Upper lobe of left lung (tissue), 6 donors: ENCODE measurements around the gene SH3GL1. TPM values are rescaled to one million over a fixed set of nuclear protein-coding genes. Genes with fewer than 3 reads are reported as not detected.

Experiments used
- ATAC-seq, 2 donors: fragments of 200-7000 bp; cut with Tn5 transposase; one replicate each; pipeline ENCODE4 v1.9.1; 2022; ENCODE audit warnings: mild to moderate bottlenecking in 2 of 2, moderate library complexity in 2 of 2; ENCODE audit not compliant: low FRiP score in 2 of 2
- DNase-seq, 2 donors: peaks; one replicate each; pipeline ENCODE4 v3.0.0-alpha.2; 2019 to 2020
- H3K27ac ChIP-seq, 4 donors: fragments of 200-600 bp; sonication (generic); one replicate each; pipeline ENCODE4 v1.5.1; 2016 to 2019
- H3K27me3 ChIP-seq, 4 donors: fragments of 200-600 bp; sonication (generic); one replicate each; pipeline ENCODE4 v1.5.1; 2017 to 2019
- H3K36me3 ChIP-seq, 4 donors: fragments of 200-600 bp; sonication (generic); one replicate each; pipeline ENCODE4 v1.5.1; 2016 to 2019
- H3K4me1 ChIP-seq, 4 donors: fragments of 200-600 bp; sonication (generic); one replicate each; pipeline ENCODE4 v1.5.1; 2018 to 2019
- H3K4me3 ChIP-seq, 4 donors: fragments of 200-600 bp; sonication (generic); one replicate each; pipeline ENCODE4 v1.5.1; 2017 to 2019; ENCODE audit warnings: mild to moderate bottlenecking in 2 of 4, moderate library complexity in 1 of 4
- H3K9me3 ChIP-seq, 4 donors: fragments of 200-600 bp; sonication (generic); one replicate each; pipeline ENCODE4 v1.5.1; 2018 to 2019
- CTCF ChIP-seq, 6 experiments: fragments of 450-650 bp in 4 of 6; fragments of 200-600 bp in 2 of 6; sonication (generic) in 2 of 6; IDR thresholded peaks; one replicate each; pipeline ENCODE4 v1.5.1; 2016 to 2019; ENCODE audit warnings: antibody characterized with exemption in 6 of 6
- EP300 ChIP-seq, 4 donors: sonication (generic); formaldehyde crosslinking; IDR thresholded peaks; one replicate each; pipeline ENCODE4 v1.5.1; 2017; ENCODE audit warnings: antibody characterized with exemption in 4 of 4, control low read depth in 2 of 4
- POLR2A ChIP-seq, 4 donors: fragments of 450-650 bp; IDR thresholded peaks; one replicate each; pipeline ENCODE4 v1.5.1; 2016 to 2017; ENCODE audit warnings: antibody characterized with exemption in 4 of 4, mild to moderate bottlenecking in 2 of 4
- POLR2AphosphoS5 ChIP-seq, 2 donors: sonication (generic); formaldehyde crosslinking; IDR thresholded peaks; one replicate each; pipeline ENCODE4 v1.5.1; 2017; ENCODE audit warnings: antibody characterized with exemption in 2 of 2
- WGBS, 2 donors: methylation state at CpG; one replicate each; pipeline ENCODE4 v1.1.5; 2017 to 2018; 5-methylcytosine and 5-hydroxymethylcytosine counted together
- total RNA-seq, 6 donors: library from RNA; depleted of rRNA in 4 of 6; stranded (reverse); fragments of >200 nt in 4 of 6; gene quantifications; one replicate each; pipeline versions ENCODE4 v1.1.0 to v1.2.1, GENCODE V29; 2016 to 2021
- donor health status: DM: no; HTN: no; CAD: no; lungs with moderate emphysema.
- donor health status: DM: no; HTN: yes; CAD: no; lungs with severe emphysema.

The SH3GL1 gene
- total RNA-seq, 6 donors from 2014 or later = 27.4 to 60.1 (median 53.8) TPM

GRCh38 chr19:4409123-4409933, 9.0 kb upstream of the SH3GL1 start:
- Histone ChIP-seq H3K9me3 (no peaks in the 10 kb centered on the region), H3K4me1 (no peaks in the 10 kb centered on the region), H3K4me3 (no peak overlapping the region), H3K27ac (no peak overlapping the region), H3K27me3 (no peaks in the 10 kb centered on the region), H3K36me3 (peaks cover 0 to 16% (median 3%) of the 10 kb centered on the region in 4 donors)
- TF ChIP-seq CTCF (IDR thresholded peaks at IDR 0.05) (no peak), EP300 (IDR thresholded peaks at IDR 0.05) (no peak), POLR2A (IDR thresholded peaks at IDR 0.05) (no peak), POLR2AphosphoS5 (IDR thresholded peaks at IDR 0.05) (no peak)
- DNase-seq = no peak
- 93 to 94% methylated on average over 20 to 23 of the region's 23 CpGs for WGBS, 2 donors
- no peak for ATAC-seq

DNA sequence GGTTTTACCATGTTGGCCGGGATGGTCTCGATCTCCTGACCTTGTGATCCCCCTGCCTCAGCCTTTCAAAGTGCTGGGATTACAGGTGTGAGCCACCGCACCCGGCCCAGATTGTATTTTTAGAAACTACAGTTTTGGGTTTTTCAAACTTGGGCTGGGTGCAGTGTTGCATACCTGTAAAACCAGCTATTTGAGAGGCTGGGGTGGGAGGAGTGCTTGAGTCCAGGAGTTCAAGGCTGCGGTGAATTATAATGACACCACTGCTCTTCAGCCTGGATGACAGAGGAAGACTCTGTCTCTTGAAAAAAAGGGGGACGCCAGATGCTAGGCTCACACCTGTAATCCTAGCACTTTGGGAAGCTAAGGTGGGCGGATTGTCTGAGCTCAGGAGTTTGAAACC, 6.3 kb upstream of the SH3GL1 start:
- no peak for TF ChIP-seq CTCF (IDR thresholded peaks at IDR 0.05)
- TF ChIP-seq EP300 (IDR thresholded peaks at IDR 0.05) = no peak
- TF ChIP-seq POLR2A (IDR thresholded peaks at IDR 0.05) = no peak
- TF ChIP-seq POLR2AphosphoS5 (IDR thresholded peaks at IDR 0.05) = no peak
- 95 to 97% methylated on average over 7 of the region's 7 CpGs for WGBS, 2 donors
- Histone ChIP-seq H3K27ac (no peak overlapping the region), H3K9me3 (no peaks in the 10 kb centered on the region), H3K4me3 (no peak overlapping the region), H3K4me1 (peaks cover 11 to 16% (median 13%) of the 10 kb centered on the region in 4 donors), H3K27me3 (no peaks in the 10 kb centered on the region), H3K36me3 (peaks cover 0 to 11% (median 0%) of the 10 kb centered on the region in 4 donors)
- no peak for ATAC-seq
- DNase-seq = no peak

GRCh38 chr19:4405977-4406376, 5.6 kb upstream of the SH3GL1 start:
- no peak for TF ChIP-seq EP300 (IDR thresholded peaks at IDR 0.05)
- TF ChIP-seq POLR2A (IDR thresholded peaks at IDR 0.05) = no peak
- no peak for TF ChIP-seq CTCF (IDR thresholded peaks at IDR 0.05)
- no peak for TF ChIP-seq POLR2AphosphoS5 (IDR thresholded peaks at IDR 0.05)
- no peak for ATAC-seq

DNA sequence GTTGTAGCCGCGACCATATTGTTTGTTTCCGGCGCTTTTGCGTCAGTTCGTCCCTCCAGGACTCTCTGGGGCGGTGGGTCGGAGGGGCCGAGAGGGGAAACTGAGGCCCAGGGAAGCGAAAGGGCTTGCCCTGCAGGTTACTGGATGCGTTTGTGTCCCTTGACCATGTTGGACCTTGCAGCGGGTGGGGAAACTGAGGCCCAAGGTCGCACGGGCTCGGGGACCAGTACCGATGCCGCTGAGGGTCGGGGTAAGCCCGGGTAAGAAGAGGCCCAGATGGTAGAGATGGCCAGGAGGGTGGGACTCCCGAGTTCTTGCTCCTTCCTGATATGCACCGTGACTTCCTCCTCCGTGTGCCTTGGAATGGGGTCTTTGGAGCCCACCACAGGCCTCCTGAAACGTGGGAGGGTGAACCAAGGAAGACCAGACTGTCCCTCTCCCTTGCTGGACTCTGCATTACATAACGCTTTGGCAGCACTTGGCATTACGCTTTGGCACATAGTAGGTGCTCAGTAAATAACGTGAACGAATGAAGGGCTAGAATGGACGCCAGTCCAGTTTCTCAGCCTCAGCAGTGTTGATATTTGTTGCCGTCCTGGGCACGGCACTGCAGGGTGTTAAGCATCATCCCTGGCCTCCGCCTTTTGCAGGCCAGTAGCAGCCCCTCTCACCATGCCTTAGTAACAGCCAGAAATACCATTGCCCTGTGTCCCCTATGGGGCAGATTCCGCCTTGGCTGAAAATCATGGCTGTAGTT, 2.8 kb upstream of the SH3GL1 start:
- TF ChIP-seq POLR2AphosphoS5 (IDR thresholded peaks at IDR 0.05) (no peak), CTCF (IDR thresholded peaks at IDR 0.05) (no peak), POLR2A (IDR thresholded peaks at IDR 0.05) (no peak), EP300 (IDR thresholded peaks at IDR 0.05) (no peak)
- H3K9me3 ChIP-seq = no peaks in the 10 kb centered on the region
- peak overlapping the region; percentile 68 to 98 (median 82) for H3K27ac ChIP-seq
- H3K27me3 ChIP-seq = no peaks in the 10 kb centered on the region
- H3K4me1 ChIP-seq = peaks cover 28 to 42% (median 34%) of the 10 kb centered on the region in 4 donors
- H3K36me3 ChIP-seq = no peaks in the 10 kb centered on the region
- H3K4me3 ChIP-seq = peak overlapping the region; percentile 69 to 99 (median 78)
- WGBS, 2 donors = 21 to 25% methylated on average over 8 to 16 of the region's 32 CpGs
- no peak for DNase-seq
- ATAC-seq = no peak

More at GRCh38 chr19:4405977-4406376, 5.6 kb upstream of the SH3GL1 start:
- Histone ChIP-seq H3K9me3 (no peaks in the 10 kb centered on the region), H3K4me1 (peaks cover 17 to 23% (median 20%) of the 10 kb centered on the region in 4 donors), H3K36me3 (peaks cover 0 to 11% (median 0%) of the 10 kb centered on the region in 4 donors), H3K4me3 (no peak overlapping the region), H3K27me3 (no peaks in the 10 kb centered on the region), H3K27ac (no peak overlapping the region)
- DNase-seq = no peak
- 79 to 87% methylated on average over 8 of the region's 8 CpGs for WGBS, 2 donors
